Measurements from ENCODE around the gene TRIM7. TPM values are rescaled to one million over a fixed set of nuclear protein-coding genes. Genes with fewer than 3 reads are reported as not detected.
A peak's percentile ranks its signal among the peaks of the same experiment; 100 is the strongest.
"Not testable (repeated sequence)": the region's sequence is repeated elsewhere in the genome, so short reads cannot be mapped to it uniquely, and the experiment has no call there.

TRIM7 gene
- total and polyA plus RNA-seq, 12 donors = 3.9 to 30.8 (median 6.0) TPM

- no peak for TF ChIP-seq CTCF (IDR thresholded peaks at IDR 0.05)
- Histone ChIP-seq H3K4me3 (peak overlapping the region in 1 of 10 donors; percentile 14), H3K27ac (no peak overlapping the region), H3K36me3 (no peaks in the 10 kb centered on the region), H3K9me3 (no peaks in the 10 kb centered on the region), H3K27me3 (peaks cover 12 to 100% (median 98%) of the 10 kb centered on the region in 7 donors), H3K4me1 (peaks cover 0 to 28% (median 15%) of the 10 kb centered on the region in 9 donors)
- intact Hi-C loops (cut with DNase I) = no loop called here
- no peak for ATAC-seq
- no peak for DNase-seq
- WGBS, 2 donors = 17 to 25% methylated on average over 33 of the region's 33 CpGs
Observed at GRCh38 chr5:181170237-181170825, 34.7 kb downstream of the TRIM7 start.

GRCh38 chr5:181169459-181170236 lies 35.3 kb downstream of the TRIM7 start:
- intact Hi-C loops (cut with DNase I) = loop anchor here in 3 of 10 donors (10.0 kb wide), 2 partner anchors 125 to 305 kb away; partner anchors contain the start of genes BTNL9 (in 2 of the 3) and ZFP62 (in 1 of the 3)
- Histone ChIP-seq H3K4me1 (peaks cover 0 to 28% (median 15%) of the 10 kb centered on the region in 9 donors), H3K27me3 (peaks cover 12 to 100% (median 97%) of the 10 kb centered on the region in 7 donors), H3K4me3 (peak overlapping the region in 2 of 10 donors; percentile 3 to 14)
- peak in 3 of 8 donors; percentile 26 to 71 (median 54) for ATAC-seq
- WGBS, 2 donors = 5 to 20% methylated on average over 50 of the region's 50 CpGs
- H3K9me3 ChIP-seq, DNase-seq, H3K27ac ChIP-seq, H3K36me3 ChIP-seq: not testable (repeated sequence)

GRCh38 chr5:181168595-181169118 lies 36.3 kb downstream of the TRIM7 start:
- 25 to 42% methylated on average over 14 of the region's 14 CpGs for WGBS, 2 donors
- Histone ChIP-seq H3K27me3 (peaks cover 12 to 99% (median 92%) of the 10 kb centered on the region in 7 donors), H3K4me3 (no peak overlapping the region), H3K36me3 (no peaks in the 10 kb centered on the region), H3K27ac (no peak overlapping the region), H3K9me3 (no peaks in the 10 kb centered on the region), H3K4me1 (peaks cover 0 to 25% (median 10%) of the 10 kb centered on the region in 9 donors)
- intact Hi-C loops (cut with DNase I) = loop anchor here in 3 of 10 donors (10.0 kb wide), 2 partner anchors 124 to 304 kb away; partner anchors contain the start of genes BTNL9 (in 2 of the 3) and ZFP62 (in 1 of the 3)
- ATAC-seq (no peak), DNase-seq (no peak)
- no peak for TF ChIP-seq CTCF (IDR thresholded peaks at IDR 0.05)

GRCh38 chr5:181167814-181168488 lies 37.0 kb downstream of the TRIM7 start:
- ATAC-seq (no peak), DNase-seq (no peak)
- TF ChIP-seq CTCF (IDR thresholded peaks at IDR 0.05) = peak in 5 of 9 donors; percentile 33 to 49 (median 42)
- Histone ChIP-seq H3K4me3 (no peak overlapping the region), H3K4me1 (peaks cover 0 to 23% (median 7%) of the 10 kb centered on the region in 9 donors), H3K9me3 (no peaks in the 10 kb centered on the region), H3K27ac (no peak overlapping the region), H3K36me3 (no peaks in the 10 kb centered on the region), H3K27me3 (peaks cover 12 to 99% (median 88%) of the 10 kb centered on the region in 7 donors)
- 15 to 19% methylated on average over 11 of the region's 11 CpGs for WGBS, 2 donors
- intact Hi-C loops (cut with DNase I) = loop anchor here in 3 of 10 donors (10.0 kb wide), 2 partner anchors 123 to 303 kb away; partner anchors contain the start of genes BTNL9 (in 2 of the 3) and ZFP62 (in 1 of the 3)

Data from heart right ventricle (tissue), 16 donors.